CD1c-positive myeloid dendritic cell (primary cell): Measurements from ENCODE around the gene LAMA2.

Experiments
- DNase-seq: peaks from one replicate; pipeline ENCODE4 v3.0.0-alpha.2; 2016; ENCODE audit errors: extremely low spot score

The LAMA2 gene

GRCh38 chr6:129312880-129313279 lies 429.9 kb downstream of the LAMA2 start:
- no peak for DNase-seq

- no peak for DNase-seq
Observed at GRCh38 chr6:129314575-129314974, 431.6 kb downstream of the LAMA2 start.

- no peak for DNase-seq
Observed at GRCh38 chr6:129317931-129318820, 435.2 kb downstream of the LAMA2 start.

GRCh38 chr6:129320892-129321291 lies 438.0 kb downstream of the LAMA2 start:
- no peak for DNase-seq

- DNase-seq = no peak
Observed at GRCh38 chr6:129321303-129321702, 438.4 kb downstream of the LAMA2 start.

- DNase-seq = no peak
Observed at GRCh38 chr6:129324345-129324744, 441.4 kb downstream of the LAMA2 start.

GRCh38 chr6:129329678-129330077 lies 446.7 kb downstream of the LAMA2 start:
- no peak for DNase-seq

GRCh38 chr6:129331450-129332138 lies 448.7 kb downstream of the LAMA2 start:
- no peak for DNase-seq

GRCh38 chr6:129335792-129336191 lies 452.9 kb downstream of the LAMA2 start:
- no peak for DNase-seq

- DNase-seq = no peak
Observed at GRCh38 chr6:129338683-129339082, 455.7 kb downstream of the LAMA2 start.

- DNase-seq = no peak
Observed at GRCh38 chr6:129340983-129341382, 458.0 kb downstream of the LAMA2 start.

- no peak for DNase-seq
Observed at GRCh38 chr6:129342243-129342642, 459.3 kb downstream of the LAMA2 start.

GRCh38 chr6:129342796-129343195 lies 459.9 kb downstream of the LAMA2 start:
- DNase-seq = no peak

GRCh38 chr6:129344379-129344778 lies 461.4 kb downstream of the LAMA2 start:
- no peak for DNase-seq

- DNase-seq = no peak
Observed at GRCh38 chr6:129345890-129346289, 463.0 kb downstream of the LAMA2 start.

- no peak for DNase-seq
Observed at GRCh38 chr6:129346964-129347363, 464.0 kb downstream of the LAMA2 start.

GRCh38 chr6:129350278-129350677 lies 467.3 kb downstream of the LAMA2 start:
- DNase-seq = no peak

GRCh38 chr6:129351807-129352206 lies 468.9 kb downstream of the LAMA2 start:
- no peak for DNase-seq

- DNase-seq = no peak
Observed at GRCh38 chr6:129353067-129353466, 470.1 kb downstream of the LAMA2 start.

- DNase-seq = no peak
Observed at GRCh38 chr6:129356129-129356528, 473.2 kb downstream of the LAMA2 start.

- no peak for DNase-seq
Observed at GRCh38 chr6:129359811-129360681, 477.1 kb downstream of the LAMA2 start.

GRCh38 chr6:129360682-129360955 lies 477.7 kb downstream of the LAMA2 start:
- no peak for DNase-seq
